Right renal cortex interstitium (tissue), 3 donors: ENCODE measurements around the gene CNP. TPM values are rescaled to one million over a fixed set of nuclear protein-coding genes. Genes with fewer than 3 reads are reported as not detected.

Experiments used
- DNase-seq, 3 donors: peaks; one replicate each; pipeline ENCODE4 v3.0.0-alpha.2; 2013; ENCODE audit warnings: low read depth in 3 of 3, low spot score in 2 of 3
- polyA plus RNA-seq, 3 donors: library from polyadenylated mRNA; unstranded; fragments of 120-200 nt; gene quantifications; one replicate each; pipeline ENCODE4 v1.2.1, GENCODE V29; 2013; ENCODE audit not compliant: insufficient read length in 3 of 3

CNP gene
- polyA plus RNA-seq, 3 donors, result 58.1 to 62.3 (median 60.6) TPM

DNA sequence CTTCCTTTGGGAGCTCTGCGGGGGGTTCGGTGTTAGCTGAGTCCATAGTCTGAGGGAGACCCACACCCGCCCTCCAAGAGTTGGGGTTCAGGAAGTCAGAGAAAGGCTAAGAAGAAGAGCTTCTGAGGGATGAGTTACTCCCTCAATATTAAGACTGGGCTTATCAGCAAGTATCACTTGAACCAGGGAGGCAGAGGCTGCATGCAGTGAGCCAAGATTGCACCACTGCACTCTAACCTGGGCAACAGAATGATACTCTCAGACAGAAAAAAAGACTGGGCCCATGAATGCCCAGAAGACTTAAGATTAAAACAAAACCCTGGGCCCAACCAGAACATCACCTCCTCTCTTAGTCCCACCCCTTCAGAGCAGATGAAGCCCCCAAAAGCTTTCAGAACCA lies 59.3 kb downstream of the CNP start:
- no peak for DNase-seq

DNA sequence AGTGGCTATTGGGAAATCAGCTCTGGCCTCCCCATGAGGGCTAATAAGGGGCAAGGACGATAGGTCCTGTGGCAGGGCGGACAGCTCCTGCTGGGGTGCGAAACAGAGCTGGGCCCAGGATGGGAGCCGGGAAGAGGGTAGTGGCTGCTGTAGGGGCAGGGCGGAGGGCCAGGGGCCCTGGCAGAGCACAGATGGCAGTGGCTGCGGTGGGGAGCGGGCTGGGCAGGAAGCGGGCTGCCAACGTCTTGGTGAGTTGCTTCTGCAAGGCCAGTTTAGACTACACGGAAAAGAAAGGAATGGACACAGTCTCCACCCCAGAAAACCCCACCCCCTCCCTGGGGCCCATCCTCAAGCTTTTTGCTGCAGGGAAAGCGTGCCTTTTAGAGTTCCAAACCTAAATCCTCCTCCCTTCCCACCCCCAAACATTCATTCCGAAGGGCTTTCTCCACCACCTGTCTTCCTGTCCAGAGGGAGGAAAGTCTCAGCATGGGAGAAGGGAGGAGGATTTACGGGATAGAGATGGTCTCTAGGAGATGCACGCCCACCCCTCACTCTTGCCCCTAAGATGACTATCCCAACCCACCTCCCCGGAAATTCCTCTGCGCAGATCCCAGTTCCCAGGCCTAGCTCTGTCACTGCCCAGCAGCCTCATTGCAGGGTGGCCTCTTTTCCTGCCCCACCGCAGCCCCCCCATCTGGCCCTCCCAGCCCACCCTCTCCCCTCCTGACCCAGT lies 60.4 kb downstream of the CNP start:
- no peak for DNase-seq

Other genes starting within 250 kb of the CNP start
- gene HAP1, start 232.2 kb upstream of the CNP start, polyA plus RNA-seq, result 1 to 10 TPM in 1 of 3 donors, under 1 TPM in 2; 0.69 to 1.1 (median 0.98) TPM
- 100 to 1,000 TPM; 170 to 196 (median 178) TPM for gene JUP, start 180.1 kb upstream of the CNP start, polyA plus RNA-seq
- gene P3H4, start 154.8 kb upstream of the CNP start, polyA plus RNA-seq, result 10 to 100 TPM; 32.8 to 40.6 (median 39.3) TPM
- gene FKBP10, start 153.8 kb upstream of the CNP start, polyA plus RNA-seq, result 100 to 1,000 TPM; 123 to 139 (median 125) TPM
- gene NT5C3B, start 130.6 kb upstream of the CNP start, polyA plus RNA-seq, result 100 to 1,000 TPM in 2 of 3 donors, 10 to 100 TPM in 1; 99.0 to 122 (median 108) TPM
- gene KLHL10, start 129.0 kb upstream of the CNP start, polyA plus RNA-seq, result under 1 TPM; 0.17 to 0.28 (median 0.24) TPM
- gene KLHL11, start 101.4 kb upstream of the CNP start, polyA plus RNA-seq, result 10 to 100 TPM in 1 of 3 donors, 1 to 10 TPM in 2; 8.2 to 10.5 (median 9.5) TPM
- 10 to 100 TPM; 80.8 to 94.8 (median 86.0) TPM for gene ACLY, start 47.8 kb upstream of the CNP start, polyA plus RNA-seq
- gene ODAD4, start 36.2 kb upstream of the CNP start, polyA plus RNA-seq, result 1 to 10 TPM; 5.5 to 6.9 (median 6.5) TPM
- 100 to 1,000 TPM; 150 to 173 (median 163) TPM for gene DNAJC7, start 50.6 kb downstream of the CNP start, polyA plus RNA-seq
- 10 to 100 TPM; 42.9 to 49.9 (median 49.0) TPM for gene NKIRAS2, start 53.3 kb downstream of the CNP start, polyA plus RNA-seq
- gene C17orf113, start 83.8 kb downstream of the CNP start, polyA plus RNA-seq, result 1 to 10 TPM; 3.1 to 3.2 (median 3.2) TPM
- 1 to 10 TPM; 4.5 to 7.8 (median 6.1) TPM for gene ZNF385C, start 131.7 kb downstream of the CNP start, polyA plus RNA-seq
- 1 to 10 TPM; 6.9 to 8.6 (median 7.4) TPM for gene DHX58, start 145.9 kb downstream of the CNP start, polyA plus RNA-seq
- 10 to 100 TPM; 52.3 to 57.6 (median 55.0) TPM for gene KAT2A, start 154.6 kb downstream of the CNP start, polyA plus RNA-seq
- gene HSPB9, start 156.0 kb downstream of the CNP start, polyA plus RNA-seq, result under 1 TPM; 0.14 to 0.17 (median 0.17) TPM
- gene RAB5C, start 188.2 kb downstream of the CNP start, polyA plus RNA-seq, result 100 to 1,000 TPM; 121 to 138 (median 125) TPM
- gene KCNH4, start 214.3 kb downstream of the CNP start, polyA plus RNA-seq, result not detected
- not detected for gene HCRT, start 218.7 kb downstream of the CNP start, polyA plus RNA-seq
- gene GHDC, start 227.7 kb downstream of the CNP start, polyA plus RNA-seq, result 10 to 100 TPM; 10.2 to 15.1 (median 14.2) TPM